Cardiac fibroblast (primary cell): ENCODE measurements around the gene CPEB1.
A peak's percentile ranks its signal among the peaks of the same experiment; 100 is the strongest.

ENCODE experiments used
- DNase-seq, 2 donors: peaks; one replicate each; pipeline versions ENCODE4 v3.0.0 to v3.0.0-alpha.2; 2010; ENCODE audit warnings: low read depth in 2 of 2
- H3K4me3 ChIP-seq, 2 donors: replicated peaks in 1 of 2; 1 replicate in 1 of 2; 2 replicates in 1 of 2; pipeline ENCODE4 v1.5.1; 2011; ENCODE audit warnings: low read depth in 2 of 2, low read length in 2 of 2, mild to moderate bottlenecking in 2 of 2, moderate library complexity in 1 of 2
- CTCF ChIP-seq: IDR thresholded peaks from one replicate; pipeline ENCODE4 v1.5.1; 2011; ENCODE audit warnings: low read depth, mild to moderate bottlenecking, low read length, inconsistent platforms

CPEB1 gene

GRCh38 chr15:82572986-82573385, 74.2 kb downstream of the CPEB1 start:
- TF ChIP-seq CTCF: no peak
- DNase-seq: no peak

GRCh38 chr15:82572311-82572710, 74.9 kb downstream of the CPEB1 start:
- no peak overlapping the region for H3K4me3 ChIP-seq
- DNase-seq: no peak
- TF ChIP-seq CTCF: no peak

More at GRCh38 chr15:82572986-82573385, 74.2 kb downstream of the CPEB1 start:
- no peak overlapping the region for H3K4me3 ChIP-seq

- DNase-seq: peak; percentile 63 to 75
- no peak for TF ChIP-seq CTCF
- H3K4me3 ChIP-seq: peak overlapping the region; percentile 38 to 51
These were observed 75.4 kb downstream of the CPEB1 start for GRCh38 chr15:82571722-82572222.

- no peak for TF ChIP-seq CTCF
- DNase-seq: peak; percentile 13 to 18
- no peak overlapping the region for H3K4me3 ChIP-seq
These were observed 76.2 kb downstream of the CPEB1 start for GRCh38 chr15:82570721-82571508.

GRCh38 chr15:82569834-82570233, 77.3 kb downstream of the CPEB1 start:
- H3K4me3 ChIP-seq: no peak overlapping the region
- TF ChIP-seq CTCF: no peak
- DNase-seq: no peak

- no peak overlapping the region for H3K4me3 ChIP-seq
- no peak for TF ChIP-seq CTCF
- no peak for DNase-seq
These were observed 78.2 kb downstream of the CPEB1 start for GRCh38 chr15:82568986-82569385.
